H7 (cell line): ENCODE data around the gene PROM1. TPM values are rescaled to one million over a fixed set of nuclear protein-coding genes. Genes with fewer than 3 reads are reported as not detected.

Source experiments
- DNase-seq: peaks from one replicate; pipeline ENCODE4 v3.0.0; 2012
- H3K27me3 ChIP-seq: 2 replicates; pipeline ENCODE4 v1.6.0; 2011; ENCODE audit warnings: mild to moderate bottlenecking, low read length; ENCODE audit not compliant: control insufficient read depth, insufficient read depth
- H3K36me3 ChIP-seq: replicated peaks from 2 replicates; pipeline ENCODE4 v1.5.1; 2011; ENCODE audit warnings: low read length; ENCODE audit not compliant: control insufficient read depth, insufficient read depth
- H3K4me3 ChIP-seq: 2 replicates; pipeline ENCODE4 v1.5.1; 2011; ENCODE audit warnings: low read depth, mild to moderate bottlenecking, control low read depth, low read length, moderate library complexity; ENCODE audit not compliant: insufficient read depth
- total RNA-seq: library from RNA; depleted of rRNA; stranded (reverse); fragments of >200 nt; shearing (Covaris generic); gene quantifications from 2 replicates; pipeline ENCODE4 v1.2.3, GENCODE V29; 2014

Gene PROM1
- total RNA-seq, 1 experiment from 2014 or later: 42.3 TPM

GRCh38 chr4:16116493-16116990, 32.7 kb upstream of the PROM1 start:
- no peak for DNase-seq
- no peaks in the 10 kb centered on the region for H3K27me3 ChIP-seq
- H3K36me3 ChIP-seq: no peaks in the 10 kb centered on the region
- no peak overlapping the region for H3K4me3 ChIP-seq

GRCh38 chr4:16116019-16116418, 32.2 kb upstream of the PROM1 start:
- no peaks in the 10 kb centered on the region for H3K27me3 ChIP-seq
- DNase-seq: no peak
- no peak overlapping the region for H3K4me3 ChIP-seq
- no peaks in the 10 kb centered on the region for H3K36me3 ChIP-seq

- Histone ChIP-seq H3K36me3 (no peaks in the 10 kb centered on the region), H3K27me3 (no peaks in the 10 kb centered on the region), H3K4me3 (no peak overlapping the region)
- DNase-seq: no peak
Observed at GRCh38 chr4:16114546-16114945, 30.7 kb upstream of the PROM1 start.

GRCh38 chr4:16113741-16114140, 29.9 kb upstream of the PROM1 start:
- DNase-seq: no peak
- H3K27me3 ChIP-seq: no peaks in the 10 kb centered on the region

GRCh38 chr4:16111533-16111932, 27.7 kb upstream of the PROM1 start:
- no peak for DNase-seq
- no peaks in the 10 kb centered on the region for H3K36me3 ChIP-seq

More at GRCh38 chr4:16113741-16114140, 29.9 kb upstream of the PROM1 start:
- H3K4me3 ChIP-seq: no peak overlapping the region
- H3K36me3 ChIP-seq: no peaks in the 10 kb centered on the region

GRCh38 chr4:16110661-16111290, 27.0 kb upstream of the PROM1 start:
- H3K4me3 ChIP-seq: no peak overlapping the region
- H3K36me3 ChIP-seq: no peaks in the 10 kb centered on the region
- no peak for DNase-seq
- H3K27me3 ChIP-seq: no peaks in the 10 kb centered on the region

More at GRCh38 chr4:16111533-16111932, 27.7 kb upstream of the PROM1 start:
- no peaks in the 10 kb centered on the region for H3K27me3 ChIP-seq
- no peak overlapping the region for H3K4me3 ChIP-seq

- H3K4me3 ChIP-seq: no peak overlapping the region
- no peaks in the 10 kb centered on the region for H3K27me3 ChIP-seq
- no peaks in the 10 kb centered on the region for H3K36me3 ChIP-seq
- no peak for DNase-seq
Observed at GRCh38 chr4:16110199-16110598, 26.4 kb upstream of the PROM1 start.

- H3K27me3 ChIP-seq: no peaks in the 10 kb centered on the region
- no peak for DNase-seq
- no peaks in the 10 kb centered on the region for H3K36me3 ChIP-seq
- no peak overlapping the region for H3K4me3 ChIP-seq
Observed at GRCh38 chr4:16109256-16109655, 25.4 kb upstream of the PROM1 start.

- DNase-seq: no peak
Observed at GRCh38 chr4:16106956-16107355, 23.1 kb upstream of the PROM1 start.

GRCh38 chr4:16104520-16104919, 20.7 kb upstream of the PROM1 start:
- DNase-seq: no peak
- no peak overlapping the region for H3K4me3 ChIP-seq

More at GRCh38 chr4:16106956-16107355, 23.1 kb upstream of the PROM1 start:
- Histone ChIP-seq H3K36me3 (no peaks in the 10 kb centered on the region), H3K27me3 (no peaks in the 10 kb centered on the region), H3K4me3 (no peak overlapping the region)

GRCh38 chr4:16102356-16102755, 18.5 kb upstream of the PROM1 start:
- Histone ChIP-seq H3K4me3 (no peak overlapping the region), H3K27me3 (no peaks in the 10 kb centered on the region), H3K36me3 (no peaks in the 10 kb centered on the region)
- no peak for DNase-seq

More at GRCh38 chr4:16104520-16104919, 20.7 kb upstream of the PROM1 start:
- H3K36me3 ChIP-seq: no peaks in the 10 kb centered on the region
- H3K27me3 ChIP-seq: no peaks in the 10 kb centered on the region

GRCh38 chr4:16100833-16101232, 17.0 kb upstream of the PROM1 start:
- Histone ChIP-seq H3K27me3 (no peaks in the 10 kb centered on the region), H3K36me3 (no peaks in the 10 kb centered on the region), H3K4me3 (no peak overlapping the region)
- DNase-seq: no peak

GRCh38 chr4:16092682-16093319, 9.0 kb upstream of the PROM1 start:
- Histone ChIP-seq H3K4me3 (no peak overlapping the region), H3K27me3 (no peaks in the 10 kb centered on the region), H3K36me3 (no peaks in the 10 kb centered on the region)
- no peak for DNase-seq

- H3K27me3 ChIP-seq: peaks cover 3% of the 10 kb centered on the region
- no peak for DNase-seq
- H3K4me3 ChIP-seq: no peak overlapping the region
- H3K36me3 ChIP-seq: no peaks in the 10 kb centered on the region
Observed at GRCh38 chr4:16090096-16090705, 6.4 kb upstream of the PROM1 start.

- no peak for DNase-seq
- H3K27me3 ChIP-seq: peaks cover 12% of the 10 kb centered on the region
- no peak overlapping the region for H3K4me3 ChIP-seq
- no peaks in the 10 kb centered on the region for H3K36me3 ChIP-seq
Observed at GRCh38 chr4:16089156-16089555, 5.3 kb upstream of the PROM1 start.
